A673 (cell line): ENCODE measurements around the gene TNFRSF18.

Experiments used
- CTCF ChIP-seq: fragments of 300-800, 200-600 bp; sonication (generic); conservative IDR thresholded peaks from 2 replicates; pipeline ENCODE4 v1.5.1; 2017; ENCODE audit warnings: low read depth, mild to moderate bottlenecking, antibody characterized with exemption, low read length, moderate library complexity, mixed read lengths
- EZH2 ChIP-seq: fragments of 200-600 bp; sonication (generic); IDR thresholded peaks from 2 replicates; pipeline ENCODE4 v1.6.1; 2017; ENCODE audit warnings: borderline replicate concordance, low read depth, mild to moderate bottlenecking, mixed read lengths, antibody characterized with exemption, low read length; ENCODE audit not compliant: poor library complexity, severe bottlenecking

GRCh38 chr1:1157033-1157365 lies 49.4 kb downstream of the TNFRSF18 start:
- TF ChIP-seq CTCF (no peak), EZH2 (no peak)
